EH (cell line): ENCODE measurements around the gene TAS2R42.
A peak's percentile ranks its signal among the peaks of the same experiment; 100 is the strongest.

Source experiments
- DNase-seq: peaks from one replicate; pipeline ENCODE4 v3.0.0-alpha.2; 2015; ENCODE audit warnings: low read depth

TAS2R42 gene, protein sequence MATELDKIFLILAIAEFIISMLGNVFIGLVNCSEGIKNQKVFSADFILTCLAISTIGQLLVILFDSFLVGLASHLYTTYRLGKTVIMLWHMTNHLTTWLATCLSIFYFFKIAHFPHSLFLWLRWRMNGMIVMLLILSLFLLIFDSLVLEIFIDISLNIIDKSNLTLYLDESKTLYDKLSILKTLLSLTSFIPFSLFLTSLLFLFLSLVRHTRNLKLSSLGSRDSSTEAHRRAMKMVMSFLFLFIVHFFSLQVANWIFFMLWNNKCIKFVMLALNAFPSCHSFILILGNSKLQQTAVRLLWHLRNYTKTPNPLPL

DNA sequence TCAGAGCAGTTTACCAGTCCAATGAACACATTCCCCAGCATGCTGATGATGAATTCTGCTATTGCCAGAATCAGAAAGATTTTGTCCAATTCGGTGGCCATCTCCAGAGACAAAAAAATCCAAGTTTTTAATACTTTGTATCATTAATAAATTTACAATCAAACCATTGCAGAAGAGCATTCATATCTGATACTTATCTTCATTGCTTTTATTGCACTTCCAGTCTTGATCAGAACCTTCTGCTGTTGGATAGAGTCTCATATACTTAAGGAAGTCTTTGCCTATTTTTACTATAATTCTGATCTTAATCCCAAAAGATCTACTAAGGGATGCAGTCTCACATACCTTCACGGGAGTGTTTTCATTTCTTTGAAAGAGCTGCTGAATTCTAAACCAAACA is at the start of gene TAS2R42:
TSS of gene TAS2R42 (minus strand) at position 101 of the 400 bp plus-strand sequence. CDS start at position 101, 0 bp downstream.
- DNase-seq: no peak

DNA sequence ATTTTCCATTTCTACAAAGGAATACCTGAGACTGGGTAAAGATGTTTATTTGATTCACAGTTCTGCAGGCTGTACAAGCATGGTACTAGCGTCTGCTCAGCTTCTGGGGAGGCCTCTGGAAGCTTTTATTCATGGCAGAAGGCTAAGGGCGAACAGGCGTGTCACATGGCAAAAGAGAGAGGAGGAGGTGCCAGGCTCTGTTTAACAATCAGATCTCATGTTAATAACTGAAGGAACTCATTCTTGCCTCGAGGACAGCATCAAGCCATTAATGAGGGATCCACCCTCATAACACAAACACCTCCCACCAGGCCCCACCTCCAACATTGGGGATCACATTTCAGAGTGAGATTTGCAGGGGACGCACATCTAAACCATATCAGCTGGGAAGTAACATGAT is 46.8 kb upstream of the TAS2R42 start:
- no peak for DNase-seq

DNA sequence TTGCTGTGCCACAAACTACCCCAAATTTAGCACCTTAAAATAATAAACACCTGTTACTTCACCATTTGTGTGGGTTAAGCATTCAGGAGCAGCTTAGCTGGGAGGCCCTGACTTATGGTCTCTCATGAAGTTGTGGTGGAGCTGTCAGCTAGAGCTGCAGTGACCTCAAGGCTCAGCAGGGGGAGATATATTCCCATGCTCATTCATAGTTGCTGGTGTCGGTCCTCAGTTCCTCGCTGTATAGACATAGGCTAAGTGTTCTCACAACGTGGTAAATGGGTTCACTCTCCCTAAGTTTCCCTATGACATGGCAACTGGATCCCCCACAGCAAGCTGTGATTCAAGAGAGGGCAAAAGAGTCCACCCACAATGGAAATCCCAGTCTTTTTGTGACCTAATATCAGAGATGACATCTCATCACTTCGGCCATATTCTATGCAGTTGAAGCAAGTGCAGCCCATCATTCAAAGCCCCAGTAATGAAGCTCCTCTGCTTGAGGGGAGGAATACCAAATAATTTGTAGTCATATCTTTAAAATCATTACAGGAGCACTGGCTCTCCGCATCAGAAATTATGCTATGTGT is 41.7 kb upstream of the TAS2R42 start:
- DNase-seq: peak; percentile 56

DNA sequence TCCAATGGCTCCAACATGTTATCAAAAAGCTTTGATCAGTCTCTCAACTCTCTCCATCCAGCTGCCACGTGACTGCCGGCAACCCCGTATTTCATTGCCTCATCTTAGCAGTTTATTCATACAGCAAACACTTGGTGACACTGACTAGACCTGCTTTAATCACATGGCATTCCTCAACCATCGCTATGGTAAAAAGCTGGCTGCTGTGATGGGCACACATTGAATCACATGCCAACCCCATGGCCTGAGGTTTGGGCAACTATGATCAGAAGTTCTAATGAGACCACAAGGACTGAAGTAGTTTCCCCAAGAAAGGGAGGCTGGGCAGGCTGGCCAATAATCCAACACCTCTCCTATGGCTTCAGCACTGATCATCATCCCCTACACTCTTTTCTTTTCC is 40.6 kb upstream of the TAS2R42 start:
- no peak for DNase-seq

DNA sequence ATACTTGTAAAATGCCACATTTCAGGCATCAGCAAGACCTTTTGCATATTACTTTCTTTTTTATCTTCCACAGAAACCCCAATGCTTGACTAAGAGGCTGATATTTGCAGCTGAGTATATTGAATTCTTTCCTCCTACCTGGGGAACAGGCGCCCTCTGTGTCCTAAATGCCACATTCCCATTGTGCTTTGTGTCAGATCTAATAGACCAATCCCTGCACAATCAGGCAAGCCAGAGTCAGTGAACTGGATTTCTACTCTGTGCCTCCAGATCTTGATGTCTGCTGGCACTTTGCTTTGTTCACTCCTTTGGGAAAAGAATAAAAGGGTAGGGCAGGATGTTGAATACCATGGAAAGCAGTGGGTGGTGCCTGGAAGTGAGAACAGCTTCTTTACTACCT is 22.4 kb upstream of the TAS2R42 start:
- no peak for DNase-seq

DNA sequence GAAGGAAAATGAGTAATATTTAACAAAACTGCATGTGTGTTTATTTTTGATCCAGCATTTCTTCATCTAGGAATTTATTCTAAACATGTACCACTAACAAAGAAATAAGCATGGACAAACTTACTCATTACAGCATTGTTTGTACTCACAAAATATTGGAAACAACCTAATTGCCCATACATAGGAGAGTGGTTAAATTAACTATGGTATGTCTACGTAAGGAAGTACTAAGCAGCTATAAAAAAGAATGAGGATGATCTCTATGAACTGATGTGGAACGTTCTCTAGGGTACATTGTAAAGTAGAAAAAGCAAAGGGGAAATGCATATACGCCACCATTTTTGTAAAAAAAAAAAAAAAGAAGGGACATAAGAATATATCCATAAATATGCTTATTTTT is 17.4 kb upstream of the TAS2R42 start:
- no peak for DNase-seq

DNA sequence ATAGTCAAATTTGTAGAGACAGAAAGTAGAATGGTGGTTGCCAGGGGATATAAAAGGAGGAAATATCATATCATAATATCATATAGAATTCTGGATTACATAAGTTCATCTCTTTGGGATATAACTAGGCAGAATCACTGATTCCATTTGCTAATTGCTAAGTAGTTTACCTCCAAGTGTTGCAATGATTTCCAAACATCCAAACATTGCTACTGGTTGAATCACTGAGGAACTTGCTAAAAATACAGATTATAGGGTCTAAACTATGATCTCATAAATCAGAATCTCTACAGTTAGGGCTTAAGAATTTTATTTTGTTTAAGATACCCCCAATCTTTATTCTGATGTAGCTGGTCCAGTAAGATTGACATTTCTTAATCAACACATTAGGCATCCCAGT is 16.1 kb upstream of the TAS2R42 start:
- DNase-seq: peak; percentile 10

DNA sequence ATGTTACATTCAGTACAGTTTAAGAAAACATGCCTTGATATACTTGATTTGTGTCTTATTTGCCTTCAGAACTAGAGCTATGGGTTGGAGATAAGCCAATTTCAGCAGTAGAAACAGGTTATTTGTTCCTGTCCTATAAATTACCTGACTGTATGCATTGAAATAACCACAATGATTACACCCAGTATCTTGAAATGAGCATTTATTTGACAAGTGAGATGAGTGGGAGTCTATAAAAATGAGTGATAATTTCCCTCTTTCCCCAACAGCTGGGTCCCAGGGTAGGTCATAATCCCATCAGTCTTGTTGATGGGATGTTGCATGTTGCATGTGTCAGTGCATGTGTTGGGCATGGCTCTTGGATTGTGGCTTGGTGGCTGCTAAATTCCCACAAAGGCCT is 3.7 kb downstream of the TAS2R42 start:
- DNase-seq: no peak

DNA sequence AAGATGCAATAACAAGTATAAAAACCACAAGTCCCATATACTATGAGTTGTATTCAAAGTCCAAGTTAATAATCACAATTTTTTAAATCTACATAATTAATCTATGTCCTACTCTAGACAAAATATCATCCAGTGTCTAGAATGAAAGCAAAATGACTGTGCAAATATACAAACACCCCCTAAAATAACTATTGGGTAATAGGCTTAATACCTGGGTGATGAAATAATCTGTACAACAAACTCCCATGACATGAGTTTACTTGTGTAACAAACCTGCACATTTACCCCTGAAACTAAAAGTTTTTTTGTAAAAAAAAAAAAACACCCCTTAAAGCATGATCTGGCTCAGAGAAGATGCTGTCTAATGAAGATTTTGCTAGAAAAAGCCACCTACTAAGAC is 4.2 kb downstream of the TAS2R42 start:
- no peak for DNase-seq

DNA sequence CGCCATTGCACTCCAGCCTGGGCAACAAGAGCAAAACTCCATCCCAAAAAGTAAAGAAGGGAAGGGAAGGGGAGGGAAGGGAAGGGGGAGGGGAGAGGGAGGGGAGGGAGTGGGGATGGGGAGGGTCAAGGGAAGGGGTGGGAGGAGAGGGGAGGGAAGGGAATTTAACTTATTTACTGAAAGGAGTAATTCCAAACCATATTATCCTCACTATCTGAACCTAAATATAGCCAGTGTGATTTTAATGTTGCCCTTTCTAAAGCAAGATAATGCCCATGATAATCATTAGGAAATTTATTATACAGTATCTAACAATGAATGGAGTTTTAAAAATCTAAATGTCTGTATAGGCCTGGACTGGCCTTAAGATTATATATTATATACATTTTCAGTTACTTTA is 8.5 kb downstream of the TAS2R42 start:
- DNase-seq: no peak

DNA sequence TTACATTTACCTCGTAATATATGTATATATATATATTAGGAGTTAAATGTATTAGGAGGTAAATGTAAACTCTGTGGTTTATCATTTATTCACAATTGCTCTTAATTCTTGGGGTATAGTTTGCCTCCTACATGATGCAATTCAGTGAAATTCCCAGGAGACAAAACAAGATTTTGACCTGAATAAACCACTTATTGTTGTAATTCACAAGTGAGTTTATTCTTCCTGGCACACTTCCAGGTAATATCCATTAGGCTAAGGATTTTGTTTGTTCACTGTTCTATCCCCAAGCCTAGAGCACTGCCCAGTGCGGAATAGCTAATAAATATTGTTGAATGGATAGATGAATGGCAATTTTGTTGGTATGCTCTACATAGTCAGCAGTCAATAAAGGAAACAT is 12.7 kb downstream of the TAS2R42 start:
- DNase-seq: peak; percentile 1

DNA sequence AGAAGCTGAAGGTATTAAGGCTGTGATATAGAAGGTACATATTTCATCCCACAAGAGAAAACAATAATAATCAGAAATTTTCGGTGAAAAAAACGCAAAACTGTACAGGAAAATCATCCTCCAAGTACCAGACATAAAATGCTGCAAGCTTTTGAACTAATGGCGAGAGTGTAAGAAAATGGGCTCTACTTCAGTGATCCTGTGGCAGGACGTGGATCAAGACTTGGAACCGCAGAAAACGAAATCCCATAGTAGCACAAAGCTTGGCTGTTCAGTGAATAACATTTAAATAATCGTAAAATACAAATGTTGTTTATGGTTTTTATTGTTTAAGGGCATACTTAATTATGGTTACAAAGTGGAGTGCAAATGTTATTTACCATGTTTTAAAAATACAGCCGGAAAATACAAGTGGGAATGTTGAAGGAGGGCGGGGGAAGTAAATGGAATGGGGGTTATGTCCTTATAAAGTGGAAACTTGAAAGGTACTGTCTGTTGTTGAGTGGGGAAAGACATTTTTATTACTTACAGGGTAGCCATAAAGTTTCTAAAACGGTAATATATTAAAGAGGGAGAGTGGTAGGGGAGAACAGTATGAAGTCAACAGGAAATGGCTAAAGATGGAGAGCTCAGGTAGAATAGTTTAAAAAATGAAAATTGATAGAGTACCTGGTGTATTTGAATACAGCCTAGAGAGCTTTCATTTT is 14.6 kb downstream of the TAS2R42 start:
- peak; percentile 36 for DNase-seq

DNA sequence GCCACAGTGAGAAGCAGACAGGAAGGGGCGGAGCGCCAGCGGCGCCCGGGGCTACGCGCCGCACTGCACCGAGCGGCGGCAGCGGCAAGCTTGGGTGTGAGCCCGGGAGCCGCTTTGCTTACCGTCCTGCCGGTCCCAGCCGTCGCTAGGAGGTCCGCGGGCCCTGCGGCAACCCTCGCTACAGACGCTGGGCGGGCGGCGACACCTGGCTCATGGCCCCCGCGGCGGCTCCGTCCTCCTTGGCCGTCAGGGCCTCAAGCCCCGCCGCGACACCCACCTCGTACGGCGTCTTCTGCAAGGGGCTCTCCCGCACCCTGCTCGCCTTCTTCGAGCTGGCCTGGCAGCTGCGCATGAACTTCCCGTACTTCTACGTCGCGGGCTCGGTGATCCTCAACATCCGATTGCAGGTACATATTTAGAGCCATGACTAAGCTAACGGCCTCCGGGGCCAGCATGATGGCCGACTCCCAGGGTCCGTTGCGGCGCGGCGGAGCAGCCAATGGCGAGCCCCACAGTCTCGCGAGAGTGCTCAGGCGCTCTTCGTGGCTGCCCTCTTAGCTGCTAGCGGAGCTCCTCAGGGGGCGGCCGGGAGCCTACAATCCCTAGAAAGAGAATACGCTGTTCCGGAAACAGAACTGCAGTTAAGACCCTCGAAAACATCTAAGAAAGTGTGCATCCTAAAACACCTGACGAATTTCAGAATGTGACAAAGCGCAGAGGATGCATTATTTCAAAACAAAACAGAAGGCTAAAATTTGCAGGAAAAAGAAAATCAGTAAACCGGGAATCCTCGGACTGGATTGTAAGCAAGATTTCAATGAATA is 15.4 kb downstream of the TAS2R42 start, which contains the start of gene SMIM10L1:
TSS of gene SMIM10L1 (plus strand) at position 50 of the 824 bp plus-strand sequence. CDS start at position 213, 163 bp downstream.
- peak; percentile 96 for DNase-seq

DNA sequence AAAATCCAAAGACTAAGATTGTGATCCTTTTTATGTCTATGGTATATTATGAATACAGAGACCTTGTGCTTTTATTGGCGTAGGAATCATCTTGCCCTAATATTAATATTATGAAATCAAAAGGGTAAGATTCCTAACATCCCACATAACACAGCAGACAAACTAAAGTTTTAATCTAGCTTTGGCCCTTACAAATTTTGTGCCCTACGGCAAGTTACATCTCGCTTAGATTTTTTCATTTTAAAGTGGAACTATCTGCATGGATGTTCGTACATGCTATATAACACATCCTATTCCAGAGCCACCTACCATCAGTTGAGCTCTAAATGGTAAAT is 16.0 kb downstream of the TAS2R42 start:
- DNase-seq: no peak

DNA sequence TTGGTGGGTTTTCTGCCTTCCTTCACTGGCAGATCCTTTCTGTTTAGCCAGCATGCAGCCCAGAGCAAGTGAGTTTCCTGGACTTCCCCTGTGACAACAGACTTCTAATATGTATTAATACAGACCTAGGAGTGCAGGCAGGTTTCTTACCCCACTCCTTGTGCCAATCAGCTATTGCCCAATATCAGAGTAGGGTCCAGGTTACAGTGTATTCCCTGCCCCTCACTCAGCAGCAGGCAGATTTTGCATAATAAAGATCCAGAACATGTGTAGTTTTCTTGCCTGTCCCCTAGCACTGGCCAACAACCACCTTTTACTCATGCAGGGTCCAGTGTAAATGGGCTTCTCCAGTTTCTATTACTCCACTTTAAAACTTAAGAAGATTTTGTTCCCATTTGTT is 20.4 kb downstream of the TAS2R42 start:
- no peak for DNase-seq

DNA sequence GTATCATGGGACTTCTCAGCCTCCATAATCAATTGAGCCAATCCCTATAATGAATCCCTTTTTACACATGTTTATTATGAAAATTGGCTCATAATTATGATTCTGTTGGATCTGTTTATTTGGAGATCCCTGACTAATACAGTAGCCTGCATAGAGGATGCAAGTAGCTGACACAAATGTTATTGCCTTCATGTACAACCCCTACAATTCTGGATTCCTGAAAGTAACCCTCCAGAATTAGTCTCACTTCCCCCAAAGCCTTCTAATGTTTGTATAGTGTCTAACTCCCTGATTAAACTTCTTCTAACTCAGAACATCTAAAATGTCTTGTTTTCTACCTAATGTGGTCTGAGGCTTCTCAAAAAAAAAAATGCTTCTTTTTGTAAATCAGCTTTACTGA is 22.4 kb downstream of the TAS2R42 start:
- DNase-seq: no peak

DNA sequence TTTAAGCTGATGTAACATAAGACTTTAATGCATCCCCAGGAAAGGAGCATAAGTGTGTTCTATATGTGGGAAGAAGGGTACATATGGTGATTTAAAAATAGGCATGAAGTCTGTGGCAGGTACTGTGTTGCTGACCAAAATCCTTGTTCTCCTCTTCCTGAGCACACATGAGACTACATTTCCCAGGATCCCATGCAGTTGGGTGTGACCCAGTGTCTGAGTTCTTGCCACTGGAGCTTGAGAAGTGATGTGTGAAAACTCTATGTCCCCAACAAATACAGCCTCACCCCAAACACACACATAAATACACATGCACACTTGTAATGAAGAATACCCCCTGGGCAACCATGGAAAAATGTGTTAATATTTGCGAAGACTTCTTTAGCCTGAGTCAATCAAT is 24.2 kb downstream of the TAS2R42 start:
- peak; percentile 2 for DNase-seq

DNA sequence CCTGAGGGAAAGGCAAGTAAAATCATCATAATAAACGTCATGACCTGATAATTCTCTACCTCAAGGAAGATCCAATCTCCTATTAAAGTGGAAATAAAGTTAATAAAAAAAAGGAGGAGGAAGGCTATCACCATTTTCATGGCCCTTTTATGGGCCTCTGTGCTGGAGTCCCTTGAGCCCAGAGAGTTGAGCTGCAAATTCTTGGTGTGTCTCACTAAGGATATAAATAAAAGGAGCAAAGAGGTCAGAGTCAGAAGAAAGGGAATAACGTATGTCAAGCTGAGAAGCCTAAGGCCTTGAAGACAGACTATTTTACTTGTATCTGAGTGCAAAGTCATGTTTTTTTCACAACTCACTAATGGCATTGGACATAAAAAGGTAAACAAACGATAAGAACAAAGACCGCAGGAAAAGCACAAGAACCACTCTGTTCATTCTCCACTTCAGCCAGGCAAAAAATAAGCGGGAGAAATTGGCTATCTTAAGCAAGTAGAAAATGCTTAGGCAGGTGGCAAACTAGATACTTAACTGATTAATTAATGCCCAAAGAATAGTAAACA is 27.8 kb downstream of the TAS2R42 start:
- DNase-seq: no peak

DNA sequence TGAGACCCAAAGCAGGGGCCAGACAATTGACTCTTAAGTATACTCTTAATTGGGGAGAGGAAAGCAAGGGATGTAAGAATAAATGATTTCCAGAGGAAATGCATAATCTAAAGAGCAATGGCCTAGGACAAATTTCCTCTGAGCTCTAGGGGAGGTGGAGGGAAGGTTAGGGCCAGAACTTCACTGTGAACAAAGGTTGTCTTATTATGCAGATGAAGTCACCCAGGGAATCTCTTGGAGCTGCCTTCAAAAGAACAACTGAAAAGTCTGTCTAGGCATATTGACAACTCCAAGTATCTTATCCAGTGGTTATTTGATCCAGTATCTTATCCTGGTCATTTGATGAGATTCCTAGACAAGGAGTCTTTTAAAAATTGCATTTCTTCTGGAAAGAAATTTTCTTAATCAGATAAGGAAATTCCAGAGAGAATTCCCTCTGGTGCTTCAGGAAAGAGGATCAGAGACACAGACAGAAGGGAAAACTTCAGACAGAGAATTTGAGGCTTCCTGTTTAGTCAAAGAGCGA is 32.3 kb downstream of the TAS2R42 start:
- DNase-seq: no peak

DNA sequence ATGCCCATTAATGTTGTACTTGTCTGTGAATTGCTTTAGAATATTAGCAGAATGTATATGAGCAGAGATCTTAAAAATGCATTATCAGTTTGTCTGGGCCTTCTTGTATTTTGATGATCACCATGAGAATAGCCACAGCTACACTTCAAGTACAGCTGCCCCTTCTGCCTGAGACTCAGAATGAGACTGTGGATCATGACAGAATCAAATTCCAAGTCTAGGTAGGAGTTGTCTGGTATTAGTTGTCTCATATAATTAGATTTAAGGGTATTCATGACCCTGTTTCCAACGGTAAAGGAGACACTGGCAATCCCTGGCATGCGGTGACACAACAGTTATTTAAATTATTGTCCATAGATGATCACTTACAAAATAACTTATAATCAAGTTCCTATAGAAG is 34.0 kb downstream of the TAS2R42 start:
- DNase-seq: no peak

DNA sequence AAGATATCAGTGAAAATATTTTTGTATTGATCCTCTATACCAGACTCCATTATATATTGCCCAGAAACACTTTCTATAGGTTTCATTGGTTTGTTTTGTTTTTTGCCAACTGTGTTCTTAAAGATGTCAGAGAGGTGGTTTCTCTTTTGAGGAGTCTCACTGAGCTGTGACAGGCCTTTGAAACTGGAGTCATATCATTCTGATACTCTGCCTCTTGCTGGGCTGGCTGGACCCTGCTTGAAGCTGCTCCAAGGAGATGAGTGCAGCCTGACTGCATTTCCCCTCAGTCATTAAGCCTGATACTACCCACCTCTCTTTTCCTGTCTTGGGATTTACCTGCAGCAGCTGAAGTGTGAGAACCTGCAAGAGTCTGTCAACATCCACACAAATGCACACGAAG is 35.9 kb downstream of the TAS2R42 start:
- no peak for DNase-seq

DNA sequence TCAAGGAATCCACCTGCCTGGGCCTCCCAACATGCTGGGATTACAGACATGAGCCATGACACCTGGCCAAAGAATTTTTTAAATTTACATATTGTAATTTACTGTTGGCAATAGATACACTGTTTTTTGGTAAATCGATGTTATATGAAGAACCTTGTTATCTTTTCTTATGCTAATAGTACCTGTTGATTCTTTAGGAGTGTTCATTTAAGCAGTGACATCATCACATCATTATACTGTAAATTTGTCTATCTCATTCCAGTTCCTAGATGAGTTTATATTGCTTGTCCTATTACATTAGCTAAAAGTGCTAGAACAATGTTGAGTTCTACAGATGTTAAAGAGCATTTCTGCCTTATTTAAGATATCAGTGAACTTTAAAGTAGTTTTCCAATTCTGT is 39.3 kb downstream of the TAS2R42 start:
- DNase-seq: no peak
